ENCODE results near the gene SLC39A11.
"Not testable (repeated sequence)": the region's sequence is repeated elsewhere in the genome, so short reads cannot be mapped to it uniquely, and the experiment has no call there.

The SLC39A11 gene

GRCh38 chr17:72999474-72999873 lies 93.0 kb downstream of the SLC39A11 start:
- DNase-seq = not testable (repeated sequence)

GRCh38 chr17:72998343-72998742 lies 94.1 kb downstream of the SLC39A11 start:
- no peak for DNase-seq

DNA sequence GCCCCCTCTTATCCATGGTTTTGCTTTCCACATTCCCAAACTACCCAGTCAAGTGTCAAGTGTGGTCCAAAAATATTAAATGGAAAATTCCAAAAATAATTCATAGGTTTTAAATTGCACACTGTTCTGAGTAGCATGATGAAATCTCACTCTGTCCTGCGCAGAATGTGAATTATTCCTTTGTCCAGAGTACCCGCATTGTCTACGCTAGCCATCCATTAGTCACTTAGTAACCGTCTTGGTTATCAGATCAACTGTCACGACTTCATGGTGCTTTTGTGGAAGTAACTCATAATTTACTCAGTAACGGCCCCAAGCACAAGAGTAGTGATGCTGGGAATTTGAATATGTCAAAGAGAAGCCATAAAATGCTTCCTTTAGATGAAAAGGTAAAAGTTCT lies 94.9 kb downstream of the SLC39A11 start:
- DNase-seq = no peak

DNA sequence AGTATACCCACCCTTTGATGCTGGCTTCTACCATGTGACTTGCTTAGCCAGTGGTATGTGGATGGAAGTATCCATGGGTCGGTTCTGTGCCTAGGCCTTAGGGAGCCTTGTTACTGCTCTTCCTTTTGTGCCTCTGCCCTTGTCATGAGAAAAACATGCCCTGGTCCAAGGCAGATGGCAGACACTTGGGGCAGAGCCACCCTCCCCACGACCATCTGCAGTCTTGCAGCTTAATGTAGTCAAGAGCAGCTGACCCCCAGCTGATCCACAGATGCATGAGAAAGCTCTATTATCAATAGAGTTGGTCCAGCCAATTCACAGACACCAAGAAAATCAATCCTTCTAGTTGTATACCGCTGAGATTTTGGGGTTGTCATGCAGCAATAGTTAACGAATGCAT lies 95.7 kb downstream of the SLC39A11 start:
- no peak for DNase-seq

DNA sequence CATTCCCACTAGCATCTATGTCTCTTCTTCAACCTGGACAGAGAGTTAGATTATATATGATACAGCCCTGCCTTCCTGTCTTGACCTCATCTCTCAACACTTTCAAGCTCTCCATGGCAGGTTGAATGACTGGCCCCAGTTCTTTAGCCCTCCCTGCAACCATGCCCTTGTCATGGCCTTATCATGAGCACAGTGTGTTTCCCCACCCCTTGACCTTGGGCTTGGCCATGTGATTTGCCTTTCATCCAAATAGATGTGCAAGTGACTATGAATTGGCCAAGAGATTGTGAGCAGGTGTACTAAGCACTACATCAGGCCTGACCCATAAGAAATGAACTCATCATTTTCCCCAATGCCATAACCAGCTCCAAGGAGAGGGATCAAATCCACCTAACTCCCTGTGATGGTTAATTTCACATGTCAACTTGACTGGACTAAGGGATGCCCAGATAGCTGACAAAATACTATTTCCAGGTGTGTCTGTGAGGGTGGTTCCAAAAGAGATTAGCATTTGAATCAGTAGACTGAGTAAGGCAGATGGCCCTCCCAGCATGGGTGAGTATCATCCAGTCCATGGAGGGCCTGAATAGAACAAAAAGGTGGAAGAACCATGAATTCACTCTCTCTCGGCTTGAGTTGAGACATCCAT lies 97.4 kb downstream of the SLC39A11 start:
- DNase-seq = no peak

GRCh38 chr17:72992783-72993467 lies 99.6 kb downstream of the SLC39A11 start:
- not testable (repeated sequence) for DNase-seq

GRCh38 chr17:72991651-72992050 lies 100.8 kb downstream of the SLC39A11 start:
- DNase-seq = no peak

- no peak for DNase-seq
Measured at GRCh38 chr17:72989074-72989610, 103.3 kb downstream of the SLC39A11 start.

GRCh38 chr17:72988451-72988850 lies 104.0 kb downstream of the SLC39A11 start:
- DNase-seq = no peak

DNA sequence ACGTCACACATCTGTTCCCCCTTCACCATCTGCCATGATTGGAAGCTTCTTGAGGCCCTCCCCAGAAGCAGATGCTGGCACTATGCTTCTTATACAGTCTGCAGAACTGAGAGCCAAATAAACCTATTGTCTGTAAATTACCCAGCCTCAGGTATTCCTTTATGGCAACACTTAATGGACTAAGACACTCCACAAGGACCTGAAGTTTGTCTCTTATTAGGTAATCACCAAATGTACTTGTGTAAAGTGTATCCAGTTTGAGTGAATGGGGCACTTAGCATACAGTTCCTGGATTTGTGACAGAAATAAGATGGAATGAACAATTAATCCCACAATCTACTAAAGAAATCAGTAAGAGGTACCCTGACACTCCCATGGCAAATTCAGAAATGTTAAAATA lies 105.3 kb downstream of the SLC39A11 start:
- DNase-seq = no peak

GRCh38 chr17:72985882-72986720 lies 106.4 kb downstream of the SLC39A11 start:
- DNase-seq = peak; percentile 86

- no peak for DNase-seq
Measured at GRCh38 chr17:72984926-72985325, 107.6 kb downstream of the SLC39A11 start.

DNA sequence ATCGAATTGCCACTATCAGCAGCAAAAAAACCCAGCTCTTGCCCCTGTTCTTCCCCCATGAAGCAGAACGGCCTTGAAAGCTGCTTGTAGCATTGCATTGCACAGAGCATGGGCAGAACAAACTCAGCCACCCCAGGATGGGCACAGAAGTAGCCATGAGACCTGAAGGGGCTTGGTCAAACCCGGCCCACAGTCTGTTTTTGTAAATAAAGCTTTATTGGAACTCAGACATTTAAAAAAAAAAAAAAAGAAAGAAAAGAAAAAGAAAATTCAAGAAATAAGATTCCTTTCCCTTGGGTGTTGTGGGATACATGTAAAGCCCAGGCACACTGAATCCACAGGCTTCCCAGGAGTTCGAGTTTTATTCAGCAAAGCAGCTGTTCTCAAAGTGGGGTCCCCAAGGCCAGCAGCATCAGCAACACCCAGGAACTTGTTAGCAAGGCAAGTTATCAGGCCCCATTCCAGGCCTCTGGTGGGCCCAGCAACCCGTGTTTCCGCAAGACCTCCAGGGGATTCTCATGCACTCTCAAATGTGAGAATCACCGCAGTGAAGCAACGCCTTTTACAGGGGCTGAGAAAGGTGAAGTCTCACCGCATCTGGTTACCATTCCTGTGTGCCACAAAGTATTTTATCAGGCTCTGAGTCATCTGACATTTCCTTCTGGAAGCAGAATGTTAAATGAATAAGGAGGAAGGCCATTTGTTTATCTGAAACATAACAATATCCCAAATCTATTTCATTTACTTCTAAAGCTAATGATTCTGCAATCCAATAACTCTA lies 108.2 kb downstream of the SLC39A11 start:
- no peak for DNase-seq

GRCh38 chr17:72982680-72983079 lies 109.8 kb downstream of the SLC39A11 start:
- no peak for DNase-seq

GRCh38 chr17:72978593-72979218 lies 113.8 kb downstream of the SLC39A11 start:
- peak; percentile 15 for DNase-seq

DNA sequence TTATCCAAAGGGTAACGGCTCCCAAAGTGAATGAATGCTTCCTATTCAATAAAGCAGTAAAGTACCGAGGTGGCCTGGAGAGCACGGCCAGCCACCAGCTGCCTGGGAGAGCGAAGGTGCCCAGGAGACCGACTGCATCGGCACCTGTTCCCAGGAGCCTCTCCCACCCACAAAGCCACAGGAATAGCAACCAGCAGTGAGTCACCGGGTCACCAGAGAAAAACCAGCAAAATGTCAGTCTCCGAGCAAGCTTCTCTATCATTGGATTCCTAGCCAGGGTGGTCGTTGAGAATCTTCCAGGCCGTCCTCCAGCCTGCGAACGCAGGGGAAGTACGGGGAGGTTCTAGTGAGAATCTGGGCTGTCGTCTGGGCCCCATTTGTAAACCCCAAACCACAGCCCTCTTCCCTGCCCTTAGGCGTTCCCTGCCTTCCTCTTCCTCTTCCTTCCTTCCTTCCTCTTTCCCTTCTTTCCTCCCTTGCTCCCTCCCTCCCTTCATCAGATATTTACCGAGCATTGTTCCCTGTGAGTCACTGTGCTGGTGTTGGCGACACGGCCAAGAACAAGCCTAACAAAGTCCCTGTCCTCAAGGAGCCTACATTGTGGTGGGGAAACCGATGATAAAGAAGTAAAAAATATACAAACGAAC lies 114.6 kb downstream of the SLC39A11 start:
- no peak for DNase-seq

DNA sequence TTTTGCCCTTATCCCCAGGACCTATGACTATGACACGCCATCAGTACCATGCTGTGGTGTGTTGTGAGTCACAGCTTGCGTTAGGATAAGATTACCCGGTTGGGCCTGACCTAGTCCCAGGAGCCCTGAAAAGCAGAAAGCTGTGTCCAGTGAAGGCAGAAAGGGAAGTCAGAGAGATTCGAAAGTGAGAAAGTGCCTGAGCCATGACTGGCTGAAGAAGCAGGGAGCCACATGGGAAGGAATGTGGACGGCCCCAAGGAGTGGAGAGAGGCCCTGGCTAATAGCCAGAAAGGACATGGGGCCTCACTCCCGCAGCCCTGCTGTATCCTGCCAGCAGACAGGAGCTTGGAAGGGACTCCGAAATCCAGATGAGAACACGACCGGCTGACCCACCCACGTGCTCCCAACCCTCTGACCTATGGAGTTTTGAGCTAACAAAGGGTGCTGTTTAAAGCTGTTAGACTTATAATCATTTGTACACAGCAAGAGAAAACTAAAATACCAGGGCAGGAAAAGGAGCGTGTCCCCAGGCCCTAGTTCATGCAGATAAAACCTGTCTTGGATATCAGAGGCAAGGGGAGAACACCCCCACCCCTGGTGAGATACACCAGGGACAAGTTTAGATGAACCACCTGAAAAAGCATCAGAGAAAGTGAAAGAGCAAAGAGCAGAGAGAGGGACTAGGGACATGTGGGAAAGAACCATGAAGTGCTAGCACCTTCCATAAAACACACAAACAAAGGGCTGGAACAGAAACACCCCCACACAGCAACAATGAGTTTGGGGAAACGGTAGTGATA lies 115.3 kb downstream of the SLC39A11 start:
- DNase-seq = no peak

GRCh38 chr17:72975509-72975908 lies 117.0 kb downstream of the SLC39A11 start:
- DNase-seq = no peak

- peak; percentile 76 for DNase-seq
Measured at GRCh38 chr17:72974605-72975232, 117.8 kb downstream of the SLC39A11 start.

GRCh38 chr17:72972263-72972951 lies 120.1 kb downstream of the SLC39A11 start:
- no peak for DNase-seq
